Calu3 (cell line): Measurements from ENCODE around the gene ARHGEF3. TPM values are rescaled to one million over a fixed set of nuclear protein-coding genes. Genes with fewer than 3 reads are reported as not detected.

ENCODE experiments used
- BruUV-seq: library from RNA; stranded (reverse); fragments of 400-500 nt; replicated peaks from 2 replicates; lab custom pipeline; 2021; lab: Mats Ljungman, UMichigan
- CTCF ChIA-PET: fragments of 300-600 bp; sonication (Branson Sonifier 250); formaldehyde crosslinking; loops from one replicate; lab custom pipeline; 2022; ENCODE audit warnings: antibody characterized with exemption; lab: Charles Lee
- DNase-seq: peaks from one replicate; pipeline ENCODE4 v3.0.0; 2022
- H3K27ac Mint-ChIP-seq: one replicate; pipeline ENCODE4 v1.8.0; 2022; ENCODE audit warnings: mixed read lengths; ENCODE audit not compliant: unreplicated experiment
- H3K27me3 Mint-ChIP-seq: one replicate; pipeline ENCODE4 v1.8.0; 2022; ENCODE audit warnings: mixed read lengths; ENCODE audit not compliant: unreplicated experiment
- H3K36me3 Mint-ChIP-seq: one replicate; pipeline ENCODE4 v1.8.0; 2022; ENCODE audit warnings: mild to moderate bottlenecking, moderate library complexity, mixed read lengths; ENCODE audit not compliant: insufficient read depth, unreplicated experiment
- H3K4me1 Mint-ChIP-seq: one replicate; pipeline ENCODE4 v1.8.0; 2022; ENCODE audit warnings: mild to moderate bottlenecking, low read depth, mixed read lengths; ENCODE audit not compliant: unreplicated experiment
- H3K4me3 Mint-ChIP-seq: one replicate; pipeline ENCODE4 v1.8.0; 2022; ENCODE audit warnings: mild to moderate bottlenecking, low read depth, moderate library complexity, mixed read lengths; ENCODE audit not compliant: unreplicated experiment
- H3K9me3 Mint-ChIP-seq: one replicate; pipeline ENCODE4 v1.8.0; 2022; ENCODE audit warnings: low read depth, mixed read lengths; ENCODE audit not compliant: unreplicated experiment
- CTCF ChIP-seq: fragments of 200-600 bp; IDR thresholded peaks from one replicate; pipeline ENCODE4 v1.8.0; 2022; ENCODE audit warnings: antibody characterized with exemption; ENCODE audit not compliant: unreplicated experiment
- intact Hi-C: fragments of 100-400 bp; cut with micrococcal nuclease; formaldehyde crosslinking; loops from one replicate; pipeline ENCODE4 v1.10.0; 2022; ENCODE audit not compliant: unreplicated experiment
- total RNA-seq: library from RNA; stranded (reverse); gene quantifications from 2 replicates; pipeline ENCODE4 v1.2.3, GENCODE V29; 2022

ARHGEF3 gene
- total RNA-seq, 1 experiment from 2014 or later = 21.8 TPM

- no peak overlapping the region for H3K4me3 Mint-ChIP-seq
- no peak overlapping the region for H3K27ac Mint-ChIP-seq
- CTCF ChIA-PET = no interaction called here
- no peaks in the 10 kb centered on the region for H3K4me1 Mint-ChIP-seq
- intact Hi-C loops = no loop called here
- no TSS peak for BruUV-seq
- no peak for TF ChIP-seq CTCF
- no peaks in the 10 kb centered on the region for H3K9me3 Mint-ChIP-seq
- no peak for DNase-seq
- no peaks in the 10 kb centered on the region for H3K27me3 Mint-ChIP-seq
- peaks cover 12% of the 10 kb centered on the region for H3K36me3 Mint-ChIP-seq
These were observed 54.6 kb downstream of the ARHGEF3 start for GRCh38 chr3:56747150-56747549.

GRCh38 chr3:56744016-56744415 is 57.7 kb downstream of the ARHGEF3 start:
- intact Hi-C loops = no loop called here
- H3K27ac Mint-ChIP-seq = no peak overlapping the region
- DNase-seq = no peak
- no peaks in the 10 kb centered on the region for H3K9me3 Mint-ChIP-seq
- H3K4me1 Mint-ChIP-seq = no peaks in the 10 kb centered on the region
- TF ChIP-seq CTCF = no peak
- no TSS peak for BruUV-seq
- no peak overlapping the region for H3K4me3 Mint-ChIP-seq
- H3K27me3 Mint-ChIP-seq = no peaks in the 10 kb centered on the region
- CTCF ChIA-PET = no interaction called here
- peaks cover 5% of the 10 kb centered on the region for H3K36me3 Mint-ChIP-seq

GRCh38 chr3:56742887-56743286 is 58.9 kb downstream of the ARHGEF3 start:
- Mint-ChIP-seq H3K4me3 (no peak overlapping the region), H3K4me1 (no peaks in the 10 kb centered on the region), H3K9me3 (no peaks in the 10 kb centered on the region), H3K27ac (no peak overlapping the region), H3K27me3 (no peaks in the 10 kb centered on the region), H3K36me3 (peaks cover 5% of the 10 kb centered on the region)
- intact Hi-C loops = no loop called here
- CTCF ChIA-PET = no interaction called here
- DNase-seq = no peak
- no peak for TF ChIP-seq CTCF
- no TSS peak for BruUV-seq

- H3K27me3 Mint-ChIP-seq = no peaks in the 10 kb centered on the region
- DNase-seq = no peak
- no peak overlapping the region for H3K4me3 Mint-ChIP-seq
- CTCF ChIA-PET = no interaction called here
- BruUV-seq = no TSS peak
- no peaks in the 10 kb centered on the region for H3K4me1 Mint-ChIP-seq
- no peak for TF ChIP-seq CTCF
- peaks cover 5% of the 10 kb centered on the region for H3K36me3 Mint-ChIP-seq
- H3K27ac Mint-ChIP-seq = no peak overlapping the region
- intact Hi-C loops = no loop called here
- no peaks in the 10 kb centered on the region for H3K9me3 Mint-ChIP-seq
These were observed 62.7 kb downstream of the ARHGEF3 start for GRCh38 chr3:56739036-56739435.
